Measurements from ENCODE around the gene OR2T35.

The OR2T35 gene

GRCh38 chr1:248618119-248618518 is 27.0 kb downstream of the OR2T35 start:
- WGBS: 72% methylated on average over 7 of the region's 7 CpGs

GRCh38 chr1:248613742-248614141 is 31.3 kb downstream of the OR2T35 start:
- H3K27me3 ChIP-seq (ENCODE audit: control insufficient read depth in 1 of 2, insufficient read depth in 1 of 2, low read length in 2 of 2): no peaks in the 10 kb centered on the region
- H3K36me3 ChIP-seq (ENCODE audit: control insufficient read depth in 1 of 2, insufficient read depth in 2 of 2, low read depth in 1 of 2, low read length in 2 of 2): no peaks in the 10 kb centered on the region
- H3K4me2 ChIP-seq (ENCODE audit: low read length, poor library complexity, severe bottlenecking): no peak overlapping the region
- H3K4me1 ChIP-seq (ENCODE audit: control insufficient read depth, insufficient read depth, low read depth, low read length): no peaks in the 10 kb centered on the region
- no peak overlapping the region for H2AFZ ChIP-seq (ENCODE audit: low read depth, low read length)
- no peak overlapping the region for H3K18ac ChIP-seq (ENCODE audit: low read depth in 1 of 2, low read length in 2 of 2)
- H4K8ac ChIP-seq (ENCODE audit: low read length): no peak overlapping the region
- no peak overlapping the region for H2BK120ac ChIP-seq (ENCODE audit: low read depth, low read length)
- H2BK15ac ChIP-seq (ENCODE audit: low read depth, poor library complexity, severe bottlenecking): no peak overlapping the region
- H3K9ac ChIP-seq (ENCODE audit: low read length): no peak overlapping the region
- H2BK12ac ChIP-seq (ENCODE audit: low read length in 2 of 2): no peak overlapping the region
- DNase-seq: no peak
- H2AK5ac ChIP-seq (ENCODE audit: low read length, severe bottlenecking): no peak overlapping the region
- H3K14ac ChIP-seq (ENCODE audit: low read length in 2 of 2): no peak overlapping the region
- H3K9me3 ChIP-seq (ENCODE audit: control insufficient read depth, low read length): no peaks in the 10 kb centered on the region
- 24% methylated on average over 1 of the region's 1 CpG for WGBS
- no peak overlapping the region for H3K4me3 ChIP-seq (ENCODE audit: insufficient read depth in 1 of 2, low read depth in 1 of 2, low read length in 2 of 2)
- no peaks in the 10 kb centered on the region for H3K79me1 ChIP-seq (replicated peaks; ENCODE audit: low read length, poor library complexity, severe bottlenecking)
- H3K23ac ChIP-seq (ENCODE audit: low read length in 2 of 2): no peak overlapping the region
- H4K91ac ChIP-seq (ENCODE audit: low read length): no peak overlapping the region
- H3K4ac ChIP-seq (ENCODE audit: low read depth in 1 of 2, low read length in 2 of 2): no peak overlapping the region
- H2BK5ac ChIP-seq (ENCODE audit: low read depth, low read length, poor library complexity, severe bottlenecking): no peak overlapping the region
- H3K27ac ChIP-seq (ENCODE audit: low read length, poor library complexity, severe bottlenecking): no peak overlapping the region

More at GRCh38 chr1:248618119-248618518, 27.0 kb downstream of the OR2T35 start:
- no peak overlapping the region for H3K23ac ChIP-seq (ENCODE audit: low read length in 2 of 2)
- H3K14ac ChIP-seq (ENCODE audit: low read length in 2 of 2): no peak overlapping the region
- H2AFZ ChIP-seq (ENCODE audit: low read depth, low read length): no peak overlapping the region
- H3K27ac ChIP-seq (ENCODE audit: low read length, poor library complexity, severe bottlenecking): no peak overlapping the region
- no peak for DNase-seq
- H3K27me3 ChIP-seq (ENCODE audit: control insufficient read depth in 1 of 2, insufficient read depth in 1 of 2, low read length in 2 of 2): no peaks in the 10 kb centered on the region
- no peak overlapping the region for H3K4ac ChIP-seq (ENCODE audit: low read depth in 1 of 2, low read length in 2 of 2)
- no peaks in the 10 kb centered on the region for H3K4me1 ChIP-seq (ENCODE audit: control insufficient read depth, insufficient read depth, low read depth, low read length)
- H3K79me1 ChIP-seq (replicated peaks; ENCODE audit: low read length, poor library complexity, severe bottlenecking): no peaks in the 10 kb centered on the region
- H4K8ac ChIP-seq (ENCODE audit: low read length): no peak overlapping the region
- H2BK15ac ChIP-seq (ENCODE audit: low read depth, poor library complexity, severe bottlenecking): no peak overlapping the region
- no peak overlapping the region for H2AK5ac ChIP-seq (ENCODE audit: low read length, severe bottlenecking)
- no peaks in the 10 kb centered on the region for H3K9me3 ChIP-seq (ENCODE audit: control insufficient read depth, low read length)
- H4K91ac ChIP-seq (ENCODE audit: low read length): no peak overlapping the region
- H2BK120ac ChIP-seq (ENCODE audit: low read depth, low read length): no peak overlapping the region
- H3K36me3 ChIP-seq (ENCODE audit: control insufficient read depth in 1 of 2, insufficient read depth in 2 of 2, low read depth in 1 of 2, low read length in 2 of 2): no peaks in the 10 kb centered on the region
- no peak overlapping the region for H3K18ac ChIP-seq (ENCODE audit: low read depth in 1 of 2, low read length in 2 of 2)
- no peak overlapping the region for H2BK12ac ChIP-seq (ENCODE audit: low read length in 2 of 2)
- H3K4me2 ChIP-seq (ENCODE audit: low read length, poor library complexity, severe bottlenecking): no peak overlapping the region
- H3K9ac ChIP-seq (ENCODE audit: low read length): no peak overlapping the region
- no peak overlapping the region for H3K4me3 ChIP-seq (ENCODE audit: insufficient read depth in 1 of 2, low read depth in 1 of 2, low read length in 2 of 2)
- H2BK5ac ChIP-seq (ENCODE audit: low read depth, low read length, poor library complexity, severe bottlenecking): no peak overlapping the region

GRCh38 chr1:248611883-248612414 is 33.1 kb downstream of the OR2T35 start:
- no peak overlapping the region for H3K9ac ChIP-seq (ENCODE audit: low read length)
- no peak for DNase-seq
- no peak overlapping the region for H3K4ac ChIP-seq (ENCODE audit: low read depth in 1 of 2, low read length in 2 of 2)
- no peaks in the 10 kb centered on the region for H3K27me3 ChIP-seq (ENCODE audit: control insufficient read depth in 1 of 2, insufficient read depth in 1 of 2, low read length in 2 of 2)
- no peaks in the 10 kb centered on the region for H3K4me1 ChIP-seq (ENCODE audit: control insufficient read depth, insufficient read depth, low read depth, low read length)
- H4K91ac ChIP-seq (ENCODE audit: low read length): no peak overlapping the region
- no peak overlapping the region for H3K27ac ChIP-seq (ENCODE audit: low read length, poor library complexity, severe bottlenecking)
- no peak overlapping the region for H2BK12ac ChIP-seq (ENCODE audit: low read length in 2 of 2)
- H3K14ac ChIP-seq (ENCODE audit: low read length in 2 of 2): no peak overlapping the region
- no peak overlapping the region for H2BK15ac ChIP-seq (ENCODE audit: low read depth, poor library complexity, severe bottlenecking)
- no peak overlapping the region for H3K23ac ChIP-seq (ENCODE audit: low read length in 2 of 2)
- no peak overlapping the region for H3K18ac ChIP-seq (ENCODE audit: low read depth in 1 of 2, low read length in 2 of 2)
- no peaks in the 10 kb centered on the region for H3K36me3 ChIP-seq (ENCODE audit: control insufficient read depth in 1 of 2, insufficient read depth in 2 of 2, low read depth in 1 of 2, low read length in 2 of 2)
- H2BK5ac ChIP-seq (ENCODE audit: low read depth, low read length, poor library complexity, severe bottlenecking): no peak overlapping the region
- H2AK5ac ChIP-seq (ENCODE audit: low read length, severe bottlenecking): no peak overlapping the region
- H3K4me3 ChIP-seq (ENCODE audit: insufficient read depth in 1 of 2, low read depth in 1 of 2, low read length in 2 of 2): no peak overlapping the region
- 73% methylated on average over 4 of the region's 4 CpGs for WGBS
- no peak overlapping the region for H4K8ac ChIP-seq (ENCODE audit: low read length)
- no peaks in the 10 kb centered on the region for H3K79me1 ChIP-seq (replicated peaks; ENCODE audit: low read length, poor library complexity, severe bottlenecking)
- H3K4me2 ChIP-seq (ENCODE audit: low read length, poor library complexity, severe bottlenecking): no peak overlapping the region
- no peak overlapping the region for H2BK120ac ChIP-seq (ENCODE audit: low read depth, low read length)
- H2AFZ ChIP-seq (ENCODE audit: low read depth, low read length): no peak overlapping the region
- no peaks in the 10 kb centered on the region for H3K9me3 ChIP-seq (ENCODE audit: control insufficient read depth, low read length)

GRCh38 chr1:248610301-248610700 is 34.8 kb downstream of the OR2T35 start:
- no peak overlapping the region for H3K4me2 ChIP-seq (ENCODE audit: low read length, poor library complexity, severe bottlenecking)
- DNase-seq: no peak
- H2BK12ac ChIP-seq (ENCODE audit: low read length in 2 of 2): no peak overlapping the region
- H3K36me3 ChIP-seq (ENCODE audit: control insufficient read depth in 1 of 2, insufficient read depth in 2 of 2, low read depth in 1 of 2, low read length in 2 of 2): no peaks in the 10 kb centered on the region
- 80% methylated on average over 1 of the region's 3 CpGs for WGBS
- no peaks in the 10 kb centered on the region for H3K79me1 ChIP-seq (replicated peaks; ENCODE audit: low read length, poor library complexity, severe bottlenecking)
- no peak overlapping the region for H2BK5ac ChIP-seq (ENCODE audit: low read depth, low read length, poor library complexity, severe bottlenecking)
- no peak overlapping the region for H3K18ac ChIP-seq (ENCODE audit: low read depth in 1 of 2, low read length in 2 of 2)
- no peak overlapping the region for H4K91ac ChIP-seq (ENCODE audit: low read length)
- H2BK15ac ChIP-seq (ENCODE audit: low read depth, poor library complexity, severe bottlenecking): no peak overlapping the region
- no peaks in the 10 kb centered on the region for H3K27me3 ChIP-seq (ENCODE audit: control insufficient read depth in 1 of 2, insufficient read depth in 1 of 2, low read length in 2 of 2)
- no peak overlapping the region for H3K23ac ChIP-seq (ENCODE audit: low read length in 2 of 2)
- no peak overlapping the region for H3K14ac ChIP-seq (ENCODE audit: low read length in 2 of 2)
- no peaks in the 10 kb centered on the region for H3K9me3 ChIP-seq (ENCODE audit: control insufficient read depth, low read length)
- no peak overlapping the region for H3K4ac ChIP-seq (ENCODE audit: low read depth in 1 of 2, low read length in 2 of 2)
- H2AFZ ChIP-seq (ENCODE audit: low read depth, low read length): no peak overlapping the region
- H3K27ac ChIP-seq (ENCODE audit: low read length, poor library complexity, severe bottlenecking): no peak overlapping the region
- H2AK5ac ChIP-seq (ENCODE audit: low read length, severe bottlenecking): no peak overlapping the region
- H2BK120ac ChIP-seq (ENCODE audit: low read depth, low read length): no peak overlapping the region
- no peaks in the 10 kb centered on the region for H3K4me1 ChIP-seq (ENCODE audit: control insufficient read depth, insufficient read depth, low read depth, low read length)
- no peak overlapping the region for H3K9ac ChIP-seq (ENCODE audit: low read length)
- no peak overlapping the region for H3K4me3 ChIP-seq (ENCODE audit: insufficient read depth in 1 of 2, low read depth in 1 of 2, low read length in 2 of 2)
- H4K8ac ChIP-seq (ENCODE audit: low read length): no peak overlapping the region
